A673 (cell line): ENCODE results near the gene C1orf141. TPM values are rescaled to one million over a fixed set of nuclear protein-coding genes. Genes with fewer than 3 reads are reported as not detected.

ENCODE experiments used
- BruUV-seq: library from RNA; stranded (reverse); fragments of 400-500 nt; replicated peaks from 2 replicates; lab custom pipeline; 2021; lab: Mats Ljungman, UMichigan
- CTCF ChIA-PET: fragments of 300-600 bp; sonication (Branson Sonifier 250); formaldehyde crosslinking; loops from one replicate; lab custom pipeline; 2022; ENCODE audit warnings: antibody characterized with exemption; lab: Charles Lee
- POLR2A ChIA-PET: fragments of 300-600 bp; sonication (Branson Sonifier 250); formaldehyde crosslinking; loops from one replicate; lab custom pipeline; 2022; ENCODE audit warnings: antibody characterized with exemption; ENCODE audit not compliant: low non-redundant PET; lab: Charles Lee
- DNase-seq: peaks from one replicate; pipeline ENCODE4 v3.0.0-alpha.2; 2015; ENCODE audit warnings: low spot score
- H3K27ac ChIP-seq: fragments of 200-600 bp; sonication (generic); 2 replicates; pipeline ENCODE4 v1.5.1; 2016; ENCODE audit warnings: mixed run types, low read depth, mild to moderate bottlenecking, mixed read lengths, antibody characterized with exemption, low read length; ENCODE audit not compliant: poor library complexity, severe bottlenecking
- H3K27me3 ChIP-seq: fragments of 200-600 bp; sonication (generic); replicated peaks from 2 replicates; pipeline ENCODE4 v1.6.1; 2017; ENCODE audit warnings: mixed run types, low read depth, mild to moderate bottlenecking, mixed read lengths, antibody characterized with exemption, low read length; ENCODE audit not compliant: insufficient read depth, poor library complexity
- H3K36me3 ChIP-seq: fragments of 200-600 bp; sonication (generic); 2 replicates; pipeline ENCODE4 v1.6.1; 2016; ENCODE audit warnings: mixed run types, mild to moderate bottlenecking, mixed read lengths, antibody characterized with exemption, low read length; ENCODE audit not compliant: insufficient read depth, poor library complexity, severe bottlenecking
- H3K4me1 ChIP-seq: fragments of 200-600 bp; sonication (generic); 2 replicates; pipeline ENCODE4 v1.6.1; 2017; ENCODE audit warnings: mixed run types, mild to moderate bottlenecking, mixed read lengths, antibody characterized with exemption, low read length; ENCODE audit not compliant: insufficient read depth, poor library complexity, severe bottlenecking
- H3K4me3 ChIP-seq: fragments of 200-600 bp; sonication (generic); 2 replicates; pipeline ENCODE4 v1.5.1; 2016; ENCODE audit warnings: low read depth, mixed run types, mild to moderate bottlenecking, mixed read lengths, low read length; ENCODE audit not compliant: poor library complexity, severe bottlenecking
- H3K9me3 ChIP-seq: fragments of 200-600 bp; sonication (generic); 2 replicates; pipeline ENCODE4 v1.6.1; 2016; ENCODE audit warnings: mixed run types, low read depth, mild to moderate bottlenecking, mixed read lengths, antibody characterized with exemption, low read length; ENCODE audit not compliant: poor library complexity, severe bottlenecking
- EZH2 ChIP-seq: fragments of 200-600 bp; sonication (generic); IDR thresholded peaks from 2 replicates; pipeline ENCODE4 v1.6.1; 2017; ENCODE audit warnings: borderline replicate concordance, low read depth, mild to moderate bottlenecking, mixed read lengths, antibody characterized with exemption, low read length; ENCODE audit not compliant: poor library complexity, severe bottlenecking
- intact Hi-C: fragments of 100-400 bp; cut with micrococcal nuclease; formaldehyde crosslinking; loops from one replicate; pipeline ENCODE4 v1.10.0; 2022; ENCODE audit not compliant: unreplicated experiment
- total RNA-seq: library from RNA; stranded (reverse); gene quantifications from 2 replicates; pipeline ENCODE4 v1.2.3, GENCODE V29; 2021
- TF ChIP-seq, protein P1 (sequence below): fragments of 300-800, 200-600 bp; sonication (generic); conservative IDR thresholded peaks from 2 replicates; pipeline ENCODE4 v1.5.1; 2017; ENCODE audit warnings: low read depth, mild to moderate bottlenecking, antibody characterized with exemption, low read length, moderate library complexity, mixed read lengths

The C1orf141 gene
- total RNA-seq, 1 experiment from 2014 or later = not detected

DNA sequence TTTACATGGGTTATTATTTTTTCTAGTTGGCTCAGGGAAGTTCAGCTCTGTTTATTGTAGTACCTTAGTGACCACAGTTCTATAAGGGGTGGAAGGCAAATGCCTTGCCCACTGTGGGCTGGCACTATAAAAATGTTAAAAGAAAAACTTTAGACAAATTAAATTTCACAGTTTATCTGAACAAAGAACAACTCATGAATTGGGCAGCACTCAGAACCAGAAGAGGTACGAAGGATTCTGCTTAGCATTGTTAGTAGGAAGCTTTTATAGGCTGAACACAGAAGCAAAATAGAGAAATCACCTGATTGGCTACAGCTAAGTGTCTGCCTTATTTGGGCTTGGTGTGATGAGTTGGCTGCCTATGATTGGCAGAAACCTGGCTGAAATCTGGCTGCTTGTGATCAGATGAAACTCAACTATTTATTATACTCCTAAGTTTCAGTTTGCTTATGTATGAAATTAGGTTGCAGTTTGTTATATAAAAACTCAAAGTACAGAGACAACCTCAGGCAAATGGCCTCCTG is 45.0 kb downstream of the C1orf141 start:
- H3K4me3 ChIP-seq = no peak overlapping the region
- TF ChIP-seq EZH2 = no peak
- TF ChIP-seq, protein P1, sequence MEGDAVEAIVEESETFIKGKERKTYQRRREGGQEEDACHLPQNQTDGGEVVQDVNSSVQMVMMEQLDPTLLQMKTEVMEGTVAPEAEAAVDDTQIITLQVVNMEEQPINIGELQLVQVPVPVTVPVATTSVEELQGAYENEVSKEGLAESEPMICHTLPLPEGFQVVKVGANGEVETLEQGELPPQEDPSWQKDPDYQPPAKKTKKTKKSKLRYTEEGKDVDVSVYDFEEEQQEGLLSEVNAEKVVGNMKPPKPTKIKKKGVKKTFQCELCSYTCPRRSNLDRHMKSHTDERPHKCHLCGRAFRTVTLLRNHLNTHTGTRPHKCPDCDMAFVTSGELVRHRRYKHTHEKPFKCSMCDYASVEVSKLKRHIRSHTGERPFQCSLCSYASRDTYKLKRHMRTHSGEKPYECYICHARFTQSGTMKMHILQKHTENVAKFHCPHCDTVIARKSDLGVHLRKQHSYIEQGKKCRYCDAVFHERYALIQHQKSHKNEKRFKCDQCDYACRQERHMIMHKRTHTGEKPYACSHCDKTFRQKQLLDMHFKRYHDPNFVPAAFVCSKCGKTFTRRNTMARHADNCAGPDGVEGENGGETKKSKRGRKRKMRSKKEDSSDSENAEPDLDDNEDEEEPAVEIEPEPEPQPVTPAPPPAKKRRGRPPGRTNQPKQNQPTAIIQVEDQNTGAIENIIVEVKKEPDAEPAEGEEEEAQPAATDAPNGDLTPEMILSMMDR = no peak
- no TSS peak for BruUV-seq
- no peaks in the 10 kb centered on the region for H3K27me3 ChIP-seq
- H3K9me3 ChIP-seq = no peaks in the 10 kb centered on the region
- DNase-seq = no peak
- ChIA-PET POLR2A (no interaction called here), CTCF (no interaction called here)
- no peaks in the 10 kb centered on the region for H3K36me3 ChIP-seq
- no peak overlapping the region for H3K27ac ChIP-seq
- H3K4me1 ChIP-seq = no peaks in the 10 kb centered on the region
- intact Hi-C loops = no loop called here

DNA sequence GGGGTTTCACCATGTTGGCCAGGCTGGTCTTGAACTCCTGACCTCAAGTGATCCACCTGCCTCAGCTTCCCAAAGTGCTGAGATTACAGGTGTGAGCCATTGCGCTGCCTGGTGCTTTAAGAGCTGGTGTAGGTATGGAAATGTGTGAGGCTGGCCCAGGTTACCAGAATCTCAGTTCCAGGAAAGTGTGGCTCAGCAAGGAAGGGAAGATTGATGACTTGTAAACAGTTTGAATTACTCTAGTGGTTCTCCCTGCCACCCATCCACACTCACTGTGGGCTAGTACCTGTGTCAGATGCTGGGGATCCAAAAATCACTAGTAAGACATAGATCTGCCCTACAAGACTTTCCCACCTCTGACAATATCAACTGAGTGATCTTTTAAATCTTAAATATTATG is 46.3 kb downstream of the C1orf141 start:
- POLR2A ChIA-PET = no interaction called here
- no peaks in the 10 kb centered on the region for H3K27me3 ChIP-seq
- no peak overlapping the region for H3K27ac ChIP-seq
- intact Hi-C loops = no loop called here
- H3K9me3 ChIP-seq = no peaks in the 10 kb centered on the region
- no TSS peak for BruUV-seq
- DNase-seq = no peak
- H3K4me1 ChIP-seq = no peaks in the 10 kb centered on the region
- CTCF ChIA-PET = no interaction called here
- H3K4me3 ChIP-seq = no peak overlapping the region
- no peaks in the 10 kb centered on the region for H3K36me3 ChIP-seq
- TF ChIP-seq, protein P1 = no peak
- TF ChIP-seq EZH2 = no peak

DNA sequence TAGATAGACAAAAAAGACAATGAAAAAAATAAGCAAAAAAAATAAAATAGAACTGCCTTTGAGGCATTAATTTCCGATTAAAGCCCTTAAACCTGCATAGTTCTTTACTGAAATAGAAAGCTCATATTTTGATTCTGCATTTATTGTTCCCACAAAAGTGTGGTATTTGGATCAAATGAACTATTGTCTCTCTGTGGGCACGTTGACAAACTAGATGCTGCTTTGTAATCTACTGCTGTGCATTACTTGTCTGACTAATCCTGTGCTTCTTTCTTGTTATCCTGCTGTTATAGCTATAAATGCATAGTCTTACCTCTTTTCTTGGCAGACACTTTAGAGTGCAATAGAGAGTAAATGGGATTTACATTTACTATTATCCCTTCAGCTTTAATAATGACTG is 49.4 kb downstream of the C1orf141 start:
- ChIA-PET POLR2A (no interaction called here), CTCF (no interaction called here)
- H3K4me3 ChIP-seq = no peak overlapping the region
- intact Hi-C loops = no loop called here
- H3K36me3 ChIP-seq = no peaks in the 10 kb centered on the region
- no peaks in the 10 kb centered on the region for H3K27me3 ChIP-seq
- DNase-seq = no peak
- no peaks in the 10 kb centered on the region for H3K4me1 ChIP-seq
- no peak for TF ChIP-seq EZH2
- TF ChIP-seq, protein P1 = no peak
- H3K9me3 ChIP-seq = no peaks in the 10 kb centered on the region
- BruUV-seq = no TSS peak
- H3K27ac ChIP-seq = no peak overlapping the region
